Measurements from ENCODE around the gene SERPINB8.
"Not testable (repeated sequence)": the region's sequence is repeated elsewhere in the genome, so short reads cannot be mapped to it uniquely, and the experiment has no call there.

Gene SERPINB8, protein sequence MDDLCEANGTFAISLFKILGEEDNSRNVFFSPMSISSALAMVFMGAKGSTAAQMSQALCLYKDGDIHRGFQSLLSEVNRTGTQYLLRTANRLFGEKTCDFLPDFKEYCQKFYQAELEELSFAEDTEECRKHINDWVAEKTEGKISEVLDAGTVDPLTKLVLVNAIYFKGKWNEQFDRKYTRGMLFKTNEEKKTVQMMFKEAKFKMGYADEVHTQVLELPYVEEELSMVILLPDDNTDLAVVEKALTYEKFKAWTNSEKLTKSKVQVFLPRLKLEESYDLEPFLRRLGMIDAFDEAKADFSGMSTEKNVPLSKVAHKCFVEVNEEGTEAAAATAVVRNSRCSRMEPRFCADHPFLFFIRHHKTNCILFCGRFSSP

DNA sequence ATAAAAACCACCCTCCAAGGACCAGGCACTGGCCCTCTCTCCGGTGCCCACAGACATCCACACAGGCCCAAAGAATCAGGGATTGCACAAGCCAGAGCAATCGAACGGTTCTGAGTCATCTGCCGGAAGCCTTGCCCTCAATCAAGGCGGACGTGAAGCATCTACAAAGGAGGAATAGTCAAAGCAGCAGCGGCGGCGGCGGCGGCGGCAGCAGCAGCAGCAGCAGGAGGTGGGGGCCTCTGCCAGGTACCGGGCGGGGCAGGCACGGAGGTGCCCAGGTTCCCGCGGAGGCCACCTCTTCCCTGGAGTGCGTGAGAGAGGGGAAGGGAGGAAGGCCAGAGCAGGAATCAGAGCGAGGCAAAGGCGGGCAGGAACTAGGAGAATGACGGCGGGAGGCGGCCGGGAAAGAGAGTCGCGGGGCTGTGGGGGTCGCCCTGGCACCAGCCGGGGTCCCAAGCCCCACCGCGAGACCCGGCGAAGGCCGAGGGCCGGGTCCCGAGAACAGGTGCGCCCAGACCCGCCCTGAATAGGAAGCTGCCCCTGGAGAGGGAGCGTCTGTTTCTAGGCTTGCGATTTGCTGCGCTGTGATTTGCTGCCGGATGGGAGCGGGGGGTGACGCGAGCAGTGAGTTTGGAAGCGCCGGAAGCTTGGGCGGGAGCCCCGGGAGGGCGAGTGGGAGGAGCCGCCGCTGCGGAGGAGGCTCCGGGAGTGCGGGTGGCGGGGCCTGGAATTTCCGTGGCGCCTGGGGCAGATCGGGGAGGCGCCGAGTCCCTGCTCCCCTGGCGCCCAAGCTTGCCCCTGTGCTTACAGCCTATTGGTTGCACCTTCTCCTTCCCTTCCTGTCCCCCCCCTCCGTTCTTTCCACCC lies at the start of gene SERPINB8:
Gene SERPINB8, plus strand, starts transcription at position 140 of the 867 bp plus-strand sequence. CDS start 8,228 bp downstream, outside the sequence.
- DNase-seq (ENCODE audit: low read depth, low spot score), result peak; percentile 42

DNA sequence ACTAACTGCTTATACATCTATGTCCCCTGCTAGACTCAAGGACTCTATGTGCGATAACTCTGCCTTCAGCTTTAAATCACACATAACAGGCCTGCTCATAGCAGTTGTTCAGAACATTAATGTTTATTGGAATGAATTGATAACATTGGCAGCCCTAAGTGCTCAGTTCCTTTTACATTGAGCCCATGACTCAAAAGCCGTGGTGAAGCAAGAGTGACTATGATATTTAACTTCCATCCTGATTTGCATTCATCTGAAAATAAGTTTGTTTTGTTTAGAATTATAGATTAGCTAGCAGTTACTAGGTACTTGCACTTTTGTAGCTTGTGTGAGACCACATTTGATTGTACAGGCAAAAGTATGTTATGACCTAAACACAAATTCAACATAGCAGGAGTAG lies 47.8 kb upstream of the SERPINB8 start:
- no peak for DNase-seq (ENCODE audit: low read depth, low spot score)

DNA sequence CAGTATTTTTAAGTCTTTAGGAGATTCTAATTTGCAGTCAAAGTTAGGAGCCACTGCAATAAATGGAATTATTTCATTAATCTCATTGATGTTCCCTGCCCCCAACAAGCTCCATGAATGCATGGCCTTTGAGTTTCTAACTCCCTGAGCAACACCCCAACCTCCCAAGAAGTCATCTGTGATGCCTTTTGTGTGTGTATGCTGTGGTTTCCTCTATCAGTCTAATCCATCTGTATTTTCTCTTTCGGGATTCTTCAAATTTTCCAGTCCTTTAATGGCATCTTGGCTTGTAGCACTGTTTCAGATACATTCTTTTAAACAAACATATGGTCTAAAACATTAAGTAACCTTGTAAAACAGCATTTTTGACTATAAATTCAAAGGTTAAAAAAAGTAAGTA lies 45.3 kb upstream of the SERPINB8 start:
- DNase-seq (ENCODE audit: low read depth, low spot score), result no peak

DNA sequence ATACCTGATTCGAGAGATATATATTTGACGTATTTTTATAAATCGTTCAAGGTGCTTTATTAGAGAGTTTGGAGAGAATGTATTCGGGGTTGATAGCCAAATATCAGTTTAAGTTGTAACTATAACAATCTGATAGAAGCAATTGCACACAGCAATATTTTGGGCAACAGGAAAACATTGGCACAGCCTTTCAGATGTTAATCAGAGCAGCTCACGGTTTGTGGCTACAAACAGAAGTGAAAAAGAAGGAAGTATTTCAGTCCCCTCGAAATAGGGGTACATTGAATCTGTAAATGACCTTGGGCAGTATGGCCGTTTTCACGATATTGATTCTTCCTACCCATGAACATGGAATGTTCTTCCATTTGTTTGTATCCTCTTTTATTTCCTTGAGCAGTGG lies 41.5 kb upstream of the SERPINB8 start:
- DNase-seq (ENCODE audit: low read depth, low spot score), result no peak

DNA sequence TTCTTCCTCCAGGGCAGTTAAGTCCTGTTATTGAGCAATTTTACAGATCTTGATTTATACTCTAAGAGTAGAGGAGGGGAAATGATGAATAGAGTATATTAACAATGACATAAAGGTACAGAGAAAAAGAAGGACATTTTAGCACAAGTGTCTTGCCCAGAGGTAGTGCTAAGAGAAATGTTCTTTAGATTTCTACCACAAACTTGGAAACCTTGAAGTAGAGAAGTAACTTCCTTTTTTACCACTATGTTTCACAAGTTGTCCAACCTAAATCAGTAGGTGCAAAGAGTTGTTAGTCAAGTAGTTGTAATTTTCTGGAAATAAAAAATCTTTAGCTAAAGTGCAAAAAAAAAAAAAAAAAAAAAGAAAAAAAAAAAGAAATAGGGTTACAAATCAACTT lies 40.5 kb upstream of the SERPINB8 start:
- not testable (repeated sequence) for DNase-seq (ENCODE audit: low read depth, low spot score)

DNA sequence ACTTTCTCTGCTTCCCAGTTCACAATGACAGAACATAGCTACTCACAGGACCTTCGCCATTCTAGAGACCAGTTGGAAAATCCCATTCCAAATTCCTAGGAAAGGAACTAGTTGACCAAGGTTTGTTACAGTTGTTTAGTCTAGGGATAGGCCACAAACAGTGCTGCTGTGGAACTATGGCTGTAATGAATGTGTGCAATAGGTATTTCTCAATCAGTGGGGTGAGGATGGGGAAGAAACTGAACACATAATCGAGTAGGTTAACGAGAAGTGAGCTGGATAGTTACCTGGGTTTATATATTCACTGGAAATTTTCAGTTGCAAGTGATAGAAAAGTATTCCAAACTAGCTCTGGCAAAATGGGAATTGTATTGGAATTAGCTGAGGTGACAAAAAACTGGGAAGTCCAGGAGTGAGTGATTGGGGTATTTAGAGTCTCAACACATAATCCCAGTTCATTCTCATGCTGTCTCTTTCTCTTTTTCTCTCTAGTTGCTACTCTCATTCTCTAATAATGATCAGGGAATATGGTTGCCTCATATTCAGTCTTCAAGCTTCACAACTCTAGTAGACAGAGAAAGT lies 39.0 kb upstream of the SERPINB8 start:
- DNase-seq (ENCODE audit: low read depth, low spot score), result no peak

DNA sequence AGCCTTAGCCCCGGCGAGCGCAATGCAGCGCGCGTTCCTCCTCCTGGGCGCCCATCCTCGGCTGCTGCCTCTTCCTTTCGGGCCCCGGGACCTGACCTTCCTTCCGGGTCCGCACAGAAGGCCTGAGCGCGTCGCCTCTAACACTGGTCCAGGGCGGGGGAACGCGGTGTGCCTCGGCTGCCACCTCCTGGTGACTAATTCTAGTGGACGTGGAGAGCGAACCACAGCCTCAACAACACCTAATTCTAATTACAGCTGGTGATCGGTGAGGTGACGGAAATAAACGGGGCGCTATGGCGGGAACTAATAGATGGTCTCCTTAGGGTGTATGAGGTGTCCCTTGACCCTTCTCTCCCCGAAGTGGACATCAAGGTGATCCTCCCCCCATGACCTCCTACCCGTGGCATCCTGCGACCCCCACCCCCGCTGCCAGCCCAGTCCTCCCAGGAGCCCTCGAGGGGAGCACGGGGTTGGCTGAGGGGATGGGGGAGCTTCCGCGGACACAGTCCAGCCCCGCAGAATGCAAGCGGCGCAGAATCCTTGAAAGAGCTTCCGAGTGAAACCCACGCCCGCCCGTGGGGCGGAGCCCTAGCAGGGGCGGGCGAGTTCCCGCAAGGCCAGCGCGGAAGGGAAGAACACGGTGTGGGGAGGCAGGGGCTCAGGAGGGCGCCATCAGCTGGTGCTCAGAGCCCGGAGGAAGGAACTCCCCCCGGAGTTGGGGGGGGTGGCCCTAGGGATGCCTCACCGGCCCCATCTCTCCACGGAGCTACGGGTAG lies 33.5 kb upstream of the SERPINB8 start:
- no peak for DNase-seq (ENCODE audit: low read depth, low spot score)

DNA sequence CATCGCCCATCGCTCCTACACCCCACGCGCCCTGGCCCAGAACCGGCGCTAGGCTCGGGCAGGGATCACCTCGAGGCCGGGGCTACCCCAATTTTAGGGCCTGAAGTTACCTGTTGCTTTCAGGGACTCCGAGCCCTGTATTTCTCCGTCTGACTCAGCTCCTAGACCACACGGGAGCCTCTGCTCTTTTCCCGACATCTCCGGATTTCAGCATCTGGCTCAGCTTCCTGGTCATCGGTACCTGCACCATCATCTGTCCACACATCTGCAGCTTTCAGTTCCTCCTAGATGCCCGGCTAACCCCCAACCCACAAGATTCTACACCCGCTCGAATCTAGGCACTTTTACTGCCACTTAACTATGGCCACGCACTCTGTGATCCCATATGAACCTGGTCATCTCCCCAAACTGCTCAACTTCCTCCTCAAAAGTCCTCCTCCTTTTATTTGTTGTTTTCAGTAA lies 32.9 kb upstream of the SERPINB8 start:
- no peak for DNase-seq (ENCODE audit: low read depth, low spot score)

DNA sequence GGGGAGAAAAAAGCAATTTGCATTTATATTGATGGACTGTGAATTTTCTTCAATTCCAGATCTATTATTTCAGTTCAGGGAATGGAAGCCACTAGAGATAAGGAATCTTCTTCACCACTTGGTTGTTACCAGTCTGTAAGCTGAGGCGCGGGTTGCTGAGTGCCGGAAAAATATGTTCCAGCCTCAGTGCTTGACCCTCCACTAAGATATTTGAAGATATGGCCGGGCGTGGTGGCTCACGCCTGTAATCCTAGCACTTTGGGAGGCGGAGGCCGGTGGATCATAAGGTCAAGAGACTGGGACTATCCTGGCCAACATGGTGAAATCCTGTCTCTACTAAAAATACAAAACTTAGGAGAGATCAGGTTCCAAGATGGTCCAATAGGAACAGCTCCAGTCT lies 29.9 kb upstream of the SERPINB8 start:
- DNase-seq (ENCODE audit: low read depth, low spot score), result no peak

DNA sequence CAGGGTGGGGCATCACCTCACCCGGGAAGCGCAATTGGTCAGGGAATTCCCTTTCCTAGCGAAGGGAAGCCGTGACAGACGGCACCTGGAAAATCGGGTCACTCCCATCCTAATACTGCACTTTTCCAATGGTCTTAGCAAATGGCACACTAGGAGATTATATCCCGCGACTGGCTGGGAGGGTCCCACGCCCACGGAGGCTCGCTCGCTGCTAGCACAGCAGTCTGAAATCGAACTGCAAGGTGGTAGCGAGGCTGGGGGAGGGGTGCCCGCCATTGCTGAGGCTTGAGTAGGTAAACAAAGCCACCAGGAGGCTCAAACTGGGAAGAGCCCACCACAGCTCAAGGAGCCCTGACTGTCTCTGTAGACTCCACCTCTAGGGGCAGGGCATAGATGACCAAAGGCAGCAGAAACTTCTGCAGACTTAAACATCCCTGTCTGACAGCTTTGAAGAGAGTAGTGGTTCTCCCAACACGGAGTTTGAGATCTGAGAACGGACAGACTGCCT lies 29.3 kb upstream of the SERPINB8 start:
- not testable (repeated sequence) for DNase-seq (ENCODE audit: low read depth, low spot score)

DNA sequence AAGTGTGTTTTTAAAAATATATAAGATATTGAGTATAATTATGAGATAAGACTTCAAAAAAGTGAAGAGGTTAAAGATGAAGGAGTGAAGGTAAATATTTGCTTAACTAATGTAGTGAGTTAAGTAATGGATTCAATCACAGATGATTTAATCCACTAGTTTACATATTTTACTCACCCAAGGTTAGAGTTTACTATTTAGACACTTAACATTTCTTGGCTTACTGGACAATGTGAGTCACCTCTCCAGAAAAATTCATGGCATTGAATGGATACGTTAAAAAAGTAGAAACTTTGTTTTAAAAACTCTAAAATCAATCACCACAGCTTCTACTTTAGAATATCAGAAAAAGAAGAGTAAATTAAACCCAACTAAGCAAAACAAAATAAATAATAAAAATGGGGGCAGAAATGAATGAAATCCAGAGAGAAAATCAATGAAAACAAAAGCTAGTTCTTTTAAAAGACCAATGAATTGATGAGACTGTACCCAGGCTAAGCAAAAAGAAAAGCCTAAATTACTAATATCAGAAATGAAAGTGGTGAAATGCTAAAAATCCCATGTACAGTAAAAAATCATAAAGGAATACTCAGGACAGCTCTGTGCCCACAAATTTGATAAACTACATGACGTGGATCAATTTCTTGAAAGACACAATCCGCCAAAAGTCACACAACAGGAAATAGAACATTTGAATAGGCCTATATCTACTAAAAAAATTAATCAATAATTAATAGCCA lies 22.7 kb upstream of the SERPINB8 start:
- DNase-seq (ENCODE audit: low read depth, low spot score), result no peak

DNA sequence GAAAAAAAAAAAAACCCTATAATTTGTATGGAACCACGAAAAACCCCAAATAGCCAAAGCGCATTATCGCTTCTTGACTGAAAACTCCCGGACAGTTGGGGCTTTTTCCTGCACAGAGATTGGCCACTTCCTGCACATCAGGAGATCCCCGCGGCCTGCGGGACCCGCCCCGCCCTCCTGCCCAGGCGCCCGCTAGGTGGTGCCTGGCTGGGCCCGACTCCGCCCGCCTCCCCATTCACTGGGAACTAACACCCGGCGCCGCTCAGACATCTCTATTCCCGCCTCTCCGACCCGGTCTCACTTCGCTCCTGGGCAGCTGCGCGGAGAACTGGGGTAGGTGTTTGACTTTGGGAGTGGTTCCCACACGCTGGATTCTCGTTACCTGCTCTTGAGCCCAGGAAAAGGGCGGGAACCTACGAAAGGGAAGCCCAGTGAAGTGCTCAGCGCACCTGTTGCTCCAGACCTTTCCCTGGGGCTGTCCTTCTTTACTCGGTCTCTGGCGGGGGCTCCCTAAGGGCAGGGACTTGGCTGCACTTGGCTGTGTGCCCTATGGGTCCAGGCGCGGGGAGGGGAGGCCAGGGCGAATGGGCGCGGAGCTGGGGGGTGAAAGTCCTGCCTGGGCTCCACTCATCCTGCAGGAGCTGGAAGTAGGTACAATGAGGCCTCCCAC lies 20.7 kb upstream of the SERPINB8 start, which contains the start of gene HMSD:
Gene HMSD, plus strand, starts transcription at position 234 of the 670 bp plus-strand sequence. CDS start 4,155 bp downstream, outside the sequence.
- no peak for DNase-seq (ENCODE audit: low read depth, low spot score)

DNA sequence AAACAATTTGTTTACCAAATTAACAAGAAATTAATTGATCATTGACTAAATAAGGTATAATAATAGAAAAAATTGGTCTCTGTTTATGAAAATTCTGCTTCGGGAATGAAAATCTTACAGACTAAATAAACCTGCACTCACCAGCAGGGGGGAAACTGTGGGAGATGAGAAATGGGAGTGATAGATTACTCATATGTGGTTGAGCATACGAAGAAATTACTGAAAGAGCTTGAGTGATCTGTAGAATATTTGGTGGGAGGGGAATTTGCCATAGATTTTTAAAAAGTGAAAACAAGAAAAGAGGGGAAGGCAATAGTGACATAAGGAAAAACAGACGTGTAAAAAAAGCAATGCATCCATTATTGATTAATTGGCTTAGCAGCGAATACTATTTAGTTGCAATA lies 18.6 kb upstream of the SERPINB8 start:
- DNase-seq (ENCODE audit: low read depth, low spot score), result no peak

DNA sequence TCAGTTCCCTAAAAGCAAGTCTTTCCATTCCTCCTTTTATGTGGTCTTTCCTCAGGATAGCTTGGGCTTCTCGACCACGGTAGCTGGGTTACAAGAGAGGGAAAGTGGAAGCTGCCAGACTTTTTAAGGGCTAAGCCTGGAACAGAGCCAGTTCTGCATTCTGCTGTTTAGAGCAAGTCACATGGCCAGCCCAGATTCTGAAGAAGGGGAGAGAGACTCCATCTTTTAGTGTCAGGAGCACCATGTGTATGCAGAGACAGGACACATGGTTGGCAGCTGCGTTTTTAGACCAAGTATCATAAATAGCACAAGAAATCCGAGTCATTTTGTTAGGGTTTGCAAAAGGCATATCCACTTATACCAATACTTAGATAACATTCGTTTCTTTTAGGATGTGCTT lies 16.1 kb upstream of the SERPINB8 start:
- DNase-seq (ENCODE audit: low read depth, low spot score), result no peak

DNA sequence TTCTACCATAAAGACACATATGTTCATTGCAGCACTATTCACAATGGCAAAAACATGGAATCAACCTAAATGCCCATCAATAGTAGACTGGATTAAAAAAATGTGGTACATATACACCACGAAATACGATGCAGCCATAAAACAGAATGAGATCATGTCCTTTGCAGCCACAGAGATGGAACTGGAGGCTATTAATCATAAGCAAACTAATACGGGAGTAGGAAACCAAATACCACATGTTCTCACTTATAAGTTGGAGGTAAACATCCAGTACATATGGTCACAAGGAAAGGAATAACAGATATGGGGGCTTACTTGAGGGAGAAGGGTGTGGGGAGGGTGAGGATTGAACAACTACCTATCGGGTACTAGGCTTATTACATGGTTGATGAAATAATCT lies 13.1 kb upstream of the SERPINB8 start:
- no peak for DNase-seq (ENCODE audit: low read depth, low spot score)

DNA sequence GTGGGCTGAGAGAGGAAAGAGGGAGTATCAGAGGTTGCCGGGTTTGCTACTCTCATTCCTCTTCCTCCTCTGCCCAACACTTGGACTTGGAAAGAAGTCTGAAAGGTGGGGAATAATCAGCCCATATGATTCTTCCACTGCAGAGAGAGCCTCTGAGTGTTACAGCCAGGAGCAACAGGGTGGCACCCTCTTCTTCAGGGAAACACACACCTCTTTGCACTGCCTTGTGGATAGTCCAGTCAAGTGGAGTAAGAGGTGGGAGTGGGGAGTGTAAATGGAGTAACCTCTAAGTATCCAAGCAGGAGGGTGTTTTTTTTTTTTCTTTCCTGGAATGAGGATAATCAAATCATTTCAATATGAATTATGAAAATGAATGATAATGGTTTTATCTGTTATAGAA lies 9.0 kb upstream of the SERPINB8 start:
- no peak for DNase-seq (ENCODE audit: low read depth, low spot score)

DNA sequence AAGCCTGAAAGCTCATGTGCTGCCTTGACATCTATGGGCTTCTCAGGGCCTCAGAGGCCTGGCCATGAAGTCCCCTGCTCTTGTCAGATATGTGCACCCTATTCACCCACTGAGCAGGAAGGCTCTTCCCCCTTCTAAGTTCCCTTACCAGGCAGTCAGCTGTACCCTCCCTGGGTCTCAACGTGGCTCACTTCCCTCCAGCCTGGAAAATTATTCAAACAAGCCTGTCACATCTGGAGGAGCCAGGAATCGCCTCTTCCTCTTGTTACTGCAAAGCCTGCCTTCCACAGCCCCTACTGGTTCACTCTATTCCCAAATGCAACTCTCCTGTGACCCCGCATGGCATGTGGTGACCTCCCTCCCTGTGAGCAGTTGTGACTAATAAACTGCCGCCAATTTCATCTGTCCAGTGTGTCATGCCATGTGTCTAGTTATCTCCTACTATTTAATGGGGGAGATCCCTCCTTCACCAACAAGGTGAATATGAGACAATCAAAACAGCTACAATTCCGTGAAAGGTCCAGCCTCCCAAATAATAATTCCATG lies 8.4 kb upstream of the SERPINB8 start:
- no peak for DNase-seq (ENCODE audit: low read depth, low spot score)

DNA sequence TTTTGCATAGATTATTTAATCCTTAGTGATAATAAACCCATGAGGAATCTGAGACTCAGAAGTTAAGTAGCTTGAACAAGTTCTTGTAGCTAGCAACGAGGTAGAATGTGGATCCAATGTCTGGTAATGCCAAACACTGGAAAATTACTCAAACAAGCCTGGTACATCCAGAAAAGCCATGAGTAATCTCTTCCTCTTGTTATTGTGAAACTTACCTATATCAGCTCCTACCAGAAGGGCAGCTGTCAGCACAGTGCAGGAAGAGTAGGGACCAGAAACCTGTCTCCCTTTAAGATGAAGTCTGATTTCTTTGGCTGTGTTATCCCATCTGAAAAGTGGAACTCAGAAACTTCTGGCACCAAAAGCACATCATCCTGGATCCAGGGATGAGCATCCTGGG lies 7.7 kb upstream of the SERPINB8 start:
- DNase-seq (ENCODE audit: low read depth, low spot score), result no peak

DNA sequence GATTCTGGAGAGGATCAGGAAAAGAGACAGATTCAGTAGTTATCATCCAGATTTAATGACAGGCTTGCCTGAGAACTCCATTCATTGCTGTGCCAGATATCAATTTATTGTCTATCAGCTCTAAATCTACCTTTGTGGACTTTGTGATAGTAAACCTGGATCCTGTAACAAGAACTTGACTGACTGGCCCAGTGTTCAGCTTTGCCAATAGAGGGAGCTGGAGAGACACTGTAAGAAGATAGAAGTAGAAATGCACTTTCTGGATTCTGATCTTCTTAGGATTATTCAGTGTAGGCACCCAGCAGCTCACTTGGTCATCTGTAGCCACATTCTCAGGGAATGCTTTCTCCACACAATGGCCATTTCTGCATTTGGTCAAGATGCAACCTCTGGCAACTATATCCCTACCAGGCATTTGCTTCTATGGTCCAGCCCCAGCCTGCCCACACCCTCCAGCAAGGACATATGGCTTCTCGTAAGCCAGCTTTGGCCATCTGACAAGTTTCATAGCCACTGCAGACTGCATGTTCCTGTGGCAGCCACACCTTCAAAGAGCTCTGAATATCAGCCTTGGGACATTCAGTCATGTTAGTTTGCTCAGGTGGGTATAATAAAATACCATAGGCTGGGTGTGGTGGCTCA lies 6.1 kb upstream of the SERPINB8 start:
- no peak for DNase-seq (ENCODE audit: low read depth, low spot score)

All from activated naive CD8-positive, alpha-beta T cell treated with anti-CD3 and anti-CD28 coated beads, Interleukin-2, amount 50 U/mL, for 16 hours (primary cell).